Measurements from ENCODE around the gene SIPA1. TPM values are rescaled to one million over a fixed set of nuclear protein-coding genes. Genes with fewer than 3 reads are reported as not detected.

Gene SIPA1
- total and polyA plus RNA-seq, 8 donors, result 40.5 to 107 (median 47.8) TPM

GRCh38 chr11:65700399-65700798 lies 62.5 kb downstream of the SIPA1 start:
- Histone ChIP-seq H3K27ac (no peak overlapping the region), H3K4me1 (peaks cover 0 to 4% of the 10 kb centered on the region in 2 donors), H3K27me3 (peaks cover 0 to 3% of the 10 kb centered on the region in 2 donors), H3K9me3 (no peaks in the 10 kb centered on the region), H3K4me3 (no peak overlapping the region), H3K36me3 (no peaks in the 10 kb centered on the region)
- intact Hi-C loops (cut with DNase I), result loop anchor here in 1 of 2 donors (10.0 kb wide), 1 partner anchor 76 kb away; no protein-coding TSS in a partner anchor
- no peak for DNase-seq
- no peak for ATAC-seq
- TF ChIP-seq CTCF (IDR thresholded peaks at IDR 0.05), result no peak

Small RNA genes lying within 50 kb of the gene (microRNA-seq; reads per million reads assigned to microRNA genes)
- 0.14 to 0.17 reads per million in 2 donors for gene MIR4489
- 0 to 0.34 reads per million in 2 donors for gene MIR4690

Other genes starting within 250 kb of the SIPA1 start
- 1,000 to 10,000 TPM; 1,146 to 1,441 TPM for gene NEAT1, start 215.3 kb upstream of the SIPA1 start, total RNA-seq
- gene NEAT1, start 215.3 kb upstream of the SIPA1 start, polyA plus RNA-seq (ENCODE audit: insufficient read length in 6 of 6), result 100 to 1,000 TPM; 106 to 190 (median 144) TPM
- gene MALAT1, start 139.1 kb upstream of the SIPA1 start, total RNA-seq, result over 10,000 TPM; 12,400 to 15,875 TPM
- gene MALAT1, start 139.1 kb upstream of the SIPA1 start, polyA plus RNA-seq (ENCODE audit: insufficient read length in 6 of 6), result 100 to 1,000 TPM; 608 to 824 (median 717) TPM
- 10 to 100 TPM; 81.2 to 82.5 TPM for gene SCYL1, start 113.0 kb upstream of the SIPA1 start, total RNA-seq
- 10 to 100 TPM; 51.7 to 71.5 (median 59.4) TPM for gene SCYL1, start 113.0 kb upstream of the SIPA1 start, polyA plus RNA-seq (ENCODE audit: insufficient read length in 6 of 6)
- 100 to 1,000 TPM in 1 of 2 donors, 10 to 100 TPM in 1; 70.8 to 157 TPM for gene LTBP3, start 79.7 kb upstream of the SIPA1 start, total RNA-seq
- 100 to 1,000 TPM; 235 to 322 (median 257) TPM for gene LTBP3, start 79.7 kb upstream of the SIPA1 start, polyA plus RNA-seq (ENCODE audit: insufficient read length in 6 of 6)
- gene ZNRD2, start 67.6 kb upstream of the SIPA1 start, total RNA-seq, result 10 to 100 TPM; 21.7 to 32.3 TPM
- gene ZNRD2, start 67.6 kb upstream of the SIPA1 start, polyA plus RNA-seq (ENCODE audit: insufficient read length in 6 of 6), result 10 to 100 TPM; 44.1 to 55.7 (median 54.2) TPM
- 10 to 100 TPM; 47.1 to 57.5 TPM for gene FAM89B, start 65.6 kb upstream of the SIPA1 start, total RNA-seq
- 10 to 100 TPM; 20.7 to 35.7 (median 31.8) TPM for gene FAM89B, start 65.6 kb upstream of the SIPA1 start, polyA plus RNA-seq (ENCODE audit: insufficient read length in 6 of 6)
- gene EHBP1L1, start 62.0 kb upstream of the SIPA1 start, total RNA-seq, result 100 to 1,000 TPM in 1 of 2 donors, 10 to 100 TPM in 1; 57.0 to 133 TPM
- 10 to 100 TPM; 28.5 to 39.7 (median 35.4) TPM for gene EHBP1L1, start 62.0 kb upstream of the SIPA1 start, polyA plus RNA-seq (ENCODE audit: insufficient read length in 6 of 6)
- 1 to 10 TPM in 1 of 2 donors, not detected in 1; 2.0 TPM for gene KCNK7, start 42.3 kb upstream of the SIPA1 start, total RNA-seq
- 1 to 10 TPM in 1 of 6 donors, under 1 TPM in 5; 0.21 to 1.2 (median 0.47) TPM for gene KCNK7, start 42.3 kb upstream of the SIPA1 start, polyA plus RNA-seq (ENCODE audit: insufficient read length in 6 of 6)
- gene MAP3K11, start 23.9 kb upstream of the SIPA1 start, total RNA-seq, result 100 to 1,000 TPM in 1 of 2 donors, 10 to 100 TPM in 1; 74.7 to 100 TPM
- gene MAP3K11, start 23.9 kb upstream of the SIPA1 start, polyA plus RNA-seq (ENCODE audit: insufficient read length in 6 of 6), result 10 to 100 TPM; 43.9 to 64.0 (median 56.6) TPM
- gene PCNX3, start 22.3 kb upstream of the SIPA1 start, total RNA-seq, result 10 to 100 TPM; 36.7 to 44.5 TPM
- gene PCNX3, start 22.3 kb upstream of the SIPA1 start, polyA plus RNA-seq (ENCODE audit: insufficient read length in 6 of 6), result 10 to 100 TPM; 19.9 to 35.4 (median 25.3) TPM
- 10 to 100 TPM; 56.5 to 67.9 TPM for gene RELA, start 24.8 kb downstream of the SIPA1 start, total RNA-seq
- 10 to 100 TPM; 51.3 to 70.6 (median 58.8) TPM for gene RELA, start 24.8 kb downstream of the SIPA1 start, polyA plus RNA-seq (ENCODE audit: insufficient read length in 6 of 6)
- gene KAT5, start 74.2 kb downstream of the SIPA1 start, total RNA-seq, result 10 to 100 TPM; 57.0 to 67.1 TPM
- 10 to 100 TPM; 58.4 to 69.2 (median 64.5) TPM for gene KAT5, start 74.2 kb downstream of the SIPA1 start, polyA plus RNA-seq (ENCODE audit: insufficient read length in 6 of 6)
- 10 to 100 TPM; 46.0 to 70.1 TPM for gene RNASEH2C, start 82.7 kb downstream of the SIPA1 start, total RNA-seq
- gene RNASEH2C, start 82.7 kb downstream of the SIPA1 start, polyA plus RNA-seq (ENCODE audit: insufficient read length in 6 of 6), result 10 to 100 TPM; 34.7 to 52.5 (median 37.2) TPM
- 10 to 100 TPM; 22.6 to 39.0 TPM for gene AP5B1, start 142.9 kb downstream of the SIPA1 start, total RNA-seq
- gene AP5B1, start 142.9 kb downstream of the SIPA1 start, polyA plus RNA-seq (ENCODE audit: insufficient read length in 6 of 6), result 1 to 10 TPM; 2.9 to 4.5 (median 3.5) TPM
- under 1 TPM; 0.37 to 0.41 TPM for gene OVOL1, start 149.0 kb downstream of the SIPA1 start, total RNA-seq
- gene OVOL1, start 149.0 kb downstream of the SIPA1 start, polyA plus RNA-seq (ENCODE audit: insufficient read length in 6 of 6), result under 1 TPM; 0.20 to 0.45 (median 0.31) TPM
- 1 to 10 TPM in 1 of 2 donors, under 1 TPM in 1; 0.24 to 1.9 TPM for gene SNX32, start 195.9 kb downstream of the SIPA1 start, total RNA-seq
- gene SNX32, start 195.9 kb downstream of the SIPA1 start, polyA plus RNA-seq (ENCODE audit: insufficient read length in 6 of 6), result 1 to 10 TPM; 2.5 to 4.4 (median 3.1) TPM
- gene CFL1, start 220.1 kb downstream of the SIPA1 start, total RNA-seq, result 1,000 to 10,000 TPM in 1 of 2 donors, 100 to 1,000 TPM in 1; 790 to 1,162 TPM
- 100 to 1,000 TPM; 599 to 799 (median 752) TPM for gene CFL1, start 220.1 kb downstream of the SIPA1 start, polyA plus RNA-seq (ENCODE audit: insufficient read length in 6 of 6)
- gene MUS81, start 222.3 kb downstream of the SIPA1 start, total RNA-seq, result 10 to 100 TPM; 43.4 to 50.7 TPM
- 10 to 100 TPM; 44.7 to 55.0 (median 52.0) TPM for gene MUS81, start 222.3 kb downstream of the SIPA1 start, polyA plus RNA-seq (ENCODE audit: insufficient read length in 6 of 6)
- gene EFEMP2, start 234.7 kb downstream of the SIPA1 start, total RNA-seq, result 100 to 1,000 TPM in 1 of 2 donors, 10 to 100 TPM in 1; 67.6 to 113 TPM
- 100 to 1,000 TPM; 111 to 169 (median 152) TPM for gene EFEMP2, start 234.7 kb downstream of the SIPA1 start, polyA plus RNA-seq (ENCODE audit: insufficient read length in 6 of 6)
- gene CTSW, start 241.7 kb downstream of the SIPA1 start, total RNA-seq, result 1 to 10 TPM; 5.8 to 9.1 TPM
- 1 to 10 TPM; 2.7 to 7.2 (median 5.7) TPM for gene CTSW, start 241.7 kb downstream of the SIPA1 start, polyA plus RNA-seq (ENCODE audit: insufficient read length in 6 of 6)